Mesendoderm (in vitro differentiated cells): ENCODE results near the gene SGSM1.
"Not testable (repeated sequence)": the region's sequence is repeated elsewhere in the genome, so short reads cannot be mapped to it uniquely, and the experiment has no call there.

Source experiments
- DNase-seq: peaks from one replicate; pipeline ENCODE4 v3.0.0; 2013
- H2AK5ac ChIP-seq: 2 replicates; pipeline ENCODE4 v1.6.1; 2013; ENCODE audit warnings: low read length, inconsistent platforms
- H2BK120ac ChIP-seq: 2 replicates; pipeline ENCODE4 v1.6.1; 2013; ENCODE audit warnings: low read depth, mild to moderate bottlenecking, low read length, moderate library complexity, mixed read lengths
- H2BK15ac ChIP-seq: replicated peaks from 2 replicates; pipeline ENCODE4 v1.6.1; 2013; ENCODE audit warnings: low read depth, mild to moderate bottlenecking, moderate library complexity
- H2BK5ac ChIP-seq: 2 replicates; pipeline ENCODE4 v1.6.1; 2013; ENCODE audit warnings: low read length, inconsistent platforms
- H3K18ac ChIP-seq: 2 replicates; pipeline ENCODE4 v1.6.1; 2013; ENCODE audit warnings: mild to moderate bottlenecking, low read length, mixed read lengths
- H3K23ac ChIP-seq: one replicate; pipeline ENCODE4 v1.6.1; 2013; ENCODE audit warnings: low read length
- H3K27ac ChIP-seq: 2 replicates; pipeline ENCODE4 v1.5.1; 2013; ENCODE audit warnings: low read depth, mild to moderate bottlenecking, inconsistent platforms, low read length, moderate library complexity
- H3K27me3 ChIP-seq: 2 replicates; pipeline ENCODE4 v1.6.1; 2013; ENCODE audit warnings: low read length, control low read depth, mild to moderate bottlenecking, inconsistent platforms; ENCODE audit not compliant: insufficient read depth, poor library complexity
- H3K36me3 ChIP-seq: 2 replicates; pipeline ENCODE4 v1.6.1; 2013; ENCODE audit warnings: low read length, inconsistent platforms; ENCODE audit not compliant: control insufficient read depth, insufficient read depth
- H3K4ac ChIP-seq: one replicate; pipeline ENCODE4 v1.6.1; 2013; ENCODE audit warnings: low read depth, mild to moderate bottlenecking, low read length, moderate library complexity
- H3K4me1 ChIP-seq: 2 replicates; pipeline ENCODE4 v1.6.1; 2013; ENCODE audit warnings: low read depth, low read length, inconsistent platforms; ENCODE audit not compliant: control insufficient read depth
- H3K4me2 ChIP-seq: 2 replicates; pipeline ENCODE4 v1.6.1; 2013; ENCODE audit warnings: low read length
- H3K4me3 ChIP-seq: 2 replicates; pipeline ENCODE4 v1.5.1; 2013; ENCODE audit warnings: mild to moderate bottlenecking, low read length
- H3K56ac ChIP-seq: one replicate; pipeline ENCODE4 v1.6.1; 2013; ENCODE audit warnings: low read length
- H3K79me1 ChIP-seq: 2 replicates; pipeline ENCODE4 v1.6.1; 2013; ENCODE audit warnings: low read length, inconsistent platforms
- H3K79me2 ChIP-seq: 2 replicates; pipeline ENCODE4 v1.6.1; 2013; ENCODE audit warnings: mild to moderate bottlenecking, low read length; ENCODE audit not compliant: control insufficient read depth, insufficient read depth
- H3K9ac ChIP-seq: 2 replicates; pipeline ENCODE4 v1.6.1; 2013; ENCODE audit warnings: low read length, inconsistent platforms
- H4K5ac ChIP-seq: one replicate; pipeline ENCODE4 v1.6.1; 2013; ENCODE audit warnings: low read length
- H4K8ac ChIP-seq: one replicate; pipeline ENCODE4 v1.6.1; 2013; ENCODE audit warnings: low read depth, mild to moderate bottlenecking, control low read depth, low read length, moderate library complexity
- WGBS: extraction: QIAGEN DNeasy Blood & Tissue Kit; methylation state at CpG from one replicate; pipeline ENCODE4 v1.1.7; 2013; ENCODE audit warnings: low lambda C conversion rate, missing lambda C conversion rate; ENCODE audit not compliant: insufficient coverage; ENCODE audit errors: extremely low coverage; 5-methylcytosine and 5-hydroxymethylcytosine counted together

SGSM1 gene

GRCh38 chr22:24836282-24836681, 30.3 kb downstream of the SGSM1 start:
- no peak overlapping the region for H3K18ac ChIP-seq
- no peaks in the 10 kb centered on the region for H3K36me3 ChIP-seq
- no peak overlapping the region for H2AK5ac ChIP-seq
- no peak overlapping the region for H3K9ac ChIP-seq
- peaks cover 2% of the 10 kb centered on the region for H3K4me1 ChIP-seq
- no peak overlapping the region for H3K4ac ChIP-seq
- H3K27ac ChIP-seq = no peak overlapping the region
- no peak overlapping the region for H3K56ac ChIP-seq
- no peak overlapping the region for H2BK120ac ChIP-seq
- no peak overlapping the region for H2BK15ac ChIP-seq
- H3K79me1 ChIP-seq = no peaks in the 10 kb centered on the region
- H3K4me3 ChIP-seq = no peak overlapping the region
- H4K5ac ChIP-seq = no peak overlapping the region
- no peaks in the 10 kb centered on the region for H3K27me3 ChIP-seq
- WGBS = no CpG with 5 or more reads among the region's 1 CpG
- H4K8ac ChIP-seq = no peak overlapping the region
- no peak overlapping the region for H2BK5ac ChIP-seq
- no peak overlapping the region for H3K23ac ChIP-seq
- no peak overlapping the region for H3K4me2 ChIP-seq
- no peaks in the 10 kb centered on the region for H3K79me2 ChIP-seq
- no peak for DNase-seq

- not testable (repeated sequence) for H3K9ac ChIP-seq, H3K79me1 ChIP-seq, H3K4ac ChIP-seq, H3K79me2 ChIP-seq, H3K23ac ChIP-seq, H3K36me3 ChIP-seq, DNase-seq, H3K56ac ChIP-seq, H3K27ac ChIP-seq, H4K5ac ChIP-seq, H3K18ac ChIP-seq, H2BK5ac ChIP-seq, H4K8ac ChIP-seq, H3K4me1 ChIP-seq, H2BK120ac ChIP-seq, H2AK5ac ChIP-seq, H3K27me3 ChIP-seq, H3K4me2 ChIP-seq, H2BK15ac ChIP-seq, H3K4me3 ChIP-seq
- no CpG with 5 or more reads among the region's 8 CpGs for WGBS
These were observed 31.5 kb downstream of the SGSM1 start for GRCh38 chr22:24837517-24837916.

DNA sequence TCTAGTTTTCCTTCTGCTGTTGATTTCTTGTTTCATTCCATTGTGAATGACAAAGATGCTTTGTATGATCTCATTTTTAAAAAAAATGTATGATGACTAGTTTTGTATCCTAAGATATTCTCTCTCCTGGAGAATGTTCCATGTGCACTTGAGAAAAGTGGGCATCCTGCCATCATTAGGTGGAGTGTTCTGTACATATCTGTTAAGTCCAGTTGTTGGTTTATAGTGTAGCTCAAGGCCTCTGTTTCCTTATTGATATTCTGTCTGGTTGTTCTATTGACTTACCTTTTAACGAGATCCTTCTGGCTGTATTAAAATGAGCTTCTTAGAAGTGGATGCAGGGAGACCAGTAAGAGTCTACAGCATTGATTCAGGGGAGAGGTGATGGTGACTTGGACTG, 35.2 kb downstream of the SGSM1 start:
- H2BK120ac ChIP-seq = no peak overlapping the region
- DNase-seq = no peak
- no peak overlapping the region for H3K4me3 ChIP-seq
- no peaks in the 10 kb centered on the region for H3K27me3 ChIP-seq
- no peak overlapping the region for H3K4ac ChIP-seq
- no peaks in the 10 kb centered on the region for H3K79me1 ChIP-seq
- H3K18ac ChIP-seq = no peak overlapping the region
- H3K56ac ChIP-seq = no peak overlapping the region
- H4K5ac ChIP-seq = no peak overlapping the region
- no peak overlapping the region for H3K4me2 ChIP-seq
- H3K27ac ChIP-seq = no peak overlapping the region
- H3K23ac ChIP-seq = no peak overlapping the region
- H3K9ac ChIP-seq = no peak overlapping the region
- no peaks in the 10 kb centered on the region for H3K36me3 ChIP-seq
- no peaks in the 10 kb centered on the region for H3K4me1 ChIP-seq
- H3K79me2 ChIP-seq = no peaks in the 10 kb centered on the region
- H2AK5ac ChIP-seq = no peak overlapping the region
- H2BK15ac ChIP-seq = no peak overlapping the region
- no peak overlapping the region for H4K8ac ChIP-seq
- WGBS = no CpG with 5 or more reads among the region's 1 CpG
- no peak overlapping the region for H2BK5ac ChIP-seq

GRCh38 chr22:24843048-24843447, 37.0 kb downstream of the SGSM1 start:
- no peaks in the 10 kb centered on the region for H3K4me1 ChIP-seq
- DNase-seq = no peak
- H3K4ac ChIP-seq = no peak overlapping the region
- H3K27ac ChIP-seq = no peak overlapping the region
- H2BK5ac ChIP-seq = no peak overlapping the region
- H3K18ac ChIP-seq = no peak overlapping the region
- no peak overlapping the region for H3K9ac ChIP-seq
- WGBS = no CpG with 5 or more reads among the region's 3 CpGs
- H2BK120ac ChIP-seq = no peak overlapping the region
- H2BK15ac ChIP-seq = no peak overlapping the region
- H3K4me2 ChIP-seq = no peak overlapping the region
- no peaks in the 10 kb centered on the region for H3K27me3 ChIP-seq
- no peak overlapping the region for H4K5ac ChIP-seq
- no peak overlapping the region for H3K56ac ChIP-seq
- no peaks in the 10 kb centered on the region for H3K36me3 ChIP-seq
- H3K23ac ChIP-seq = no peak overlapping the region
- no peaks in the 10 kb centered on the region for H3K79me1 ChIP-seq
- H3K4me3 ChIP-seq = no peak overlapping the region
- H3K79me2 ChIP-seq = no peaks in the 10 kb centered on the region
- no peak overlapping the region for H2AK5ac ChIP-seq
- H4K8ac ChIP-seq = no peak overlapping the region

GRCh38 chr22:24845041-24845898, 39.3 kb downstream of the SGSM1 start:
- Histone ChIP-seq H2BK5ac (no peak overlapping the region), H3K56ac (no peak overlapping the region), H2AK5ac (no peak overlapping the region), H3K9ac (no peak overlapping the region), H3K79me2 (no peaks in the 10 kb centered on the region), H4K8ac (no peak overlapping the region), H3K4me2 (no peak overlapping the region), H3K4me1 (no peaks in the 10 kb centered on the region), H3K4ac (no peak overlapping the region), H3K23ac (no peak overlapping the region), H3K27ac (no peak overlapping the region), H3K36me3 (no peaks in the 10 kb centered on the region), H3K79me1 (no peaks in the 10 kb centered on the region), H3K18ac (no peak overlapping the region), H4K5ac (no peak overlapping the region), H3K27me3 (no peaks in the 10 kb centered on the region), H2BK15ac (no peak overlapping the region), H3K4me3 (no peak overlapping the region), H2BK120ac (no peak overlapping the region)
- no CpG with 5 or more reads among the region's 13 CpGs for WGBS
- DNase-seq = no peak

GRCh38 chr22:24847490-24847889, 41.5 kb downstream of the SGSM1 start:
- Histone ChIP-seq H2BK15ac (no peak overlapping the region), H3K36me3 (no peaks in the 10 kb centered on the region), H3K27ac (no peak overlapping the region), H3K4me2 (no peak overlapping the region), H3K4me3 (no peak overlapping the region), H3K79me1 (no peaks in the 10 kb centered on the region), H2BK120ac (no peak overlapping the region), H3K27me3 (no peaks in the 10 kb centered on the region), H3K56ac (no peak overlapping the region), H2BK5ac (no peak overlapping the region), H3K18ac (no peak overlapping the region), H3K4ac (no peak overlapping the region), H2AK5ac (no peak overlapping the region), H3K79me2 (no peaks in the 10 kb centered on the region), H4K5ac (no peak overlapping the region), H3K4me1 (no peaks in the 10 kb centered on the region), H3K23ac (no peak overlapping the region), H3K9ac (no peak overlapping the region), H4K8ac (no peak overlapping the region)
- WGBS = no CpG with 5 or more reads among the region's 14 CpGs
- DNase-seq = no peak
